ENCODE data around the gene NRN1L.

- TF ChIP-seq CTCF (IDR thresholded peaks at IDR 0.05; ENCODE audit: borderline replicate concordance, extremely low read depth, low read length, poor library complexity, severe bottlenecking), result no peak
- TF ChIP-seq EZH2 (IDR thresholded peaks at IDR 0.05; ENCODE audit: borderline replicate concordance, low read depth, low read length, severe bottlenecking), result no peak
Observed at GRCh38 chr16:67915831-67916723, 31.4 kb downstream of the NRN1L start.
